ENCODE results near the gene NAP1L4. TPM values are rescaled to one million over a fixed set of nuclear protein-coding genes. Genes with fewer than 3 reads are reported as not detected.
A peak's percentile ranks its signal among the peaks of the same experiment; 100 is the strongest.

The NAP1L4 gene
- total RNA-seq, 1 experiment from 2014 or later = 212 TPM

GRCh38 chr11:3022300-3022967, 30.3 kb upstream of the NAP1L4 start:
- Histone ChIP-seq H3K9me3 (ENCODE audit: control insufficient read depth, low read depth, low read length) (no peaks in the 10 kb centered on the region), H2BK12ac (ENCODE audit: insufficient read length, low read depth, low read length) (no peak overlapping the region), H2BK15ac (ENCODE audit: low read depth, low read length) (no peak overlapping the region), H2BK5ac (ENCODE audit: insufficient read length, low read length) (no peak overlapping the region), H3K56ac (ENCODE audit: insufficient read length, low read depth, low read length) (no peak overlapping the region), H3K27me3 (ENCODE audit: insufficient read depth, low read length) (no peaks in the 10 kb centered on the region), H3K79me1 (ENCODE audit: insufficient read depth, low read depth, low read length, poor library complexity, severe bottlenecking) (no peaks in the 10 kb centered on the region), H3T11ph (ENCODE audit: low read length) (no peak overlapping the region), H3K4me1 (ENCODE audit: insufficient read depth, low read length) (no peaks in the 10 kb centered on the region), H3K79me2 (ENCODE audit: insufficient read depth, low read length) (no peaks in the 10 kb centered on the region), H2BK20ac (ENCODE audit: low read depth, low read length, poor library complexity, severe bottlenecking) (no peak overlapping the region), H4K91ac (ENCODE audit: insufficient read length, low read depth, low read length) (no peak overlapping the region), H3K4me2 (ENCODE audit: insufficient read depth, insufficient read length, low read length) (no peak overlapping the region), H3K27ac (ENCODE audit: insufficient read length, low read depth, low read length) (no peak overlapping the region), H3K9ac (ENCODE audit: extremely low read depth, insufficient read length, low read length) (no peak overlapping the region), H4K5ac (ENCODE audit: insufficient read length, low read depth, low read length) (no peak overlapping the region), H2BK120ac (ENCODE audit: low read depth, low read length, poor library complexity, severe bottlenecking) (no peak overlapping the region), H3K14ac (ENCODE audit: insufficient read depth, low read length) (no peak overlapping the region), H2AFZ (ENCODE audit: low read length) (no peak overlapping the region), H3K23me2 (ENCODE audit: insufficient read length, low read depth, low read length, poor library complexity, severe bottlenecking) (no peaks in the 10 kb centered on the region), H3K18ac (ENCODE audit: insufficient read length, low read depth, low read length) (no peak overlapping the region), H4K20me1 (ENCODE audit: control insufficient read depth, insufficient read depth, insufficient read length) (no peaks in the 10 kb centered on the region), H2AK5ac (ENCODE audit: insufficient read length, low read length) (no peak overlapping the region), H3K4ac (ENCODE audit: low read depth, low read length) (no peak overlapping the region), H3K23ac (ENCODE audit: insufficient read length, low read depth, low read length) (no peak overlapping the region), H4K8ac (replicated peaks; ENCODE audit: insufficient read length, low read depth, low read length) (no peak overlapping the region)
- no CpG with 5 or more reads among the region's 14 CpGs for WGBS (ENCODE audit: extremely low coverage, insufficient read length, low lambda C conversion rate)
- Mint-ChIP-seq H3K36me3 (ENCODE audit: insufficient read depth in 1 of 3, low read depth in 3 of 3) (peaks cover 41 to 73% (median 59%) of the 10 kb centered on the region in 3 experiments), H3K27ac (peak overlapping the region; percentile 25 to 83 (median 36); a peak in 6 of 7 replicates), H3K4me1 (0 out of 4 replicates have a peak, but pooled peaks cover 0 to 6% of the 10 kb centered on the region in 2 experiments), H3K27me3 (ENCODE audit: low read depth) (no peaks in the 10 kb centered on the region), H3K9me3 (no peaks in the 10 kb centered on the region), H3K4me3 (no peak overlapping the region)
- DNase-seq = no peak
- TF ChIP-seq CTCF (conservative IDR thresholded peaks at IDR 0.05) = no peak

Data from H9 (cell line).